Endothelial cell (in vitro differentiated cells): ENCODE measurements around the gene RNF183. TPM values are rescaled to one million over a fixed set of nuclear protein-coding genes. Genes with fewer than 3 reads are reported as not detected.

Experiments
- DNase-seq: peaks from one replicate; pipeline ENCODE4 v3.0.0; 2021; ENCODE audit warnings: low spot score
- H3K27ac Mint-ChIP-seq: one replicate; pipeline ENCODE4 v1.8.0; 2021; ENCODE audit warnings: mixed read lengths, inconsistent platforms; ENCODE audit not compliant: unreplicated experiment
- H3K27me3 Mint-ChIP-seq: one replicate; pipeline ENCODE4 v1.8.0; 2021; ENCODE audit warnings: mild to moderate bottlenecking, moderate library complexity, mixed read lengths, inconsistent platforms; ENCODE audit not compliant: unreplicated experiment
- H3K36me3 Mint-ChIP-seq: one replicate; pipeline ENCODE4 v1.8.0; 2021; ENCODE audit warnings: mild to moderate bottlenecking, low read depth, mixed read lengths, inconsistent platforms; ENCODE audit not compliant: unreplicated experiment
- H3K4me1 Mint-ChIP-seq: one replicate; pipeline ENCODE4 v1.8.0; 2021; ENCODE audit warnings: mild to moderate bottlenecking, mixed read lengths, inconsistent platforms; ENCODE audit not compliant: unreplicated experiment
- H3K4me3 Mint-ChIP-seq: one replicate; pipeline ENCODE4 v1.8.0; 2021; ENCODE audit warnings: mild to moderate bottlenecking, mixed read lengths, inconsistent platforms; ENCODE audit not compliant: unreplicated experiment
- H3K9me3 Mint-ChIP-seq: one replicate; pipeline ENCODE4 v1.8.0; 2021; ENCODE audit warnings: mixed read lengths, inconsistent platforms; ENCODE audit not compliant: unreplicated experiment
- CTCF ChIP-seq: fragments of 200-600 bp; sonication (generic); IDR thresholded peaks from one replicate; pipeline ENCODE4 v1.5.0; 2021; ENCODE audit warnings: antibody characterized with exemption; ENCODE audit not compliant: unreplicated experiment
- long read RNA-seq: library from polyadenylated mRNA; unstranded; transcript quantifications from one replicate; pipeline ENCODE4 v2.0.0, GENCODE V29; 2020; ENCODE audit not compliant: unreplicated experiment
- total RNA-seq: library from RNA; stranded (reverse); fragmentation: NEBNext Ultra II Directional; extraction: Animal tissue kit (Norgen Biotek cat#: 25700); gene quantifications from one replicate; pipeline ENCODE4 v1.2.1, GENCODE V29; 2021; ENCODE audit not compliant: unreplicated experiment

RNF183 gene
- total RNA-seq: not detected
- long read RNA-seq: 0 reads

GRCh38 chr9:113302792-113303418 lies at the start of gene RNF183:
TSS of gene RNF183 (minus strand) at chr9:113303376. CDS start at chr9:113298184, 5,192 bp downstream.
- Mint-ChIP-seq H3K27ac (no peak within 1 kb of the TSS), H3K27me3 (peaks cover 6% of the 10 kb centered on the region), H3K4me1 (peaks cover 10% of the 10 kb centered on the region), H3K4me3 (no peak within 1 kb of the TSS), H3K9me3 (no peaks in the 10 kb centered on the region), H3K36me3 (no peaks in the 10 kb centered on the region)
- TF ChIP-seq CTCF: no peak
- no peak for DNase-seq

GRCh38 chr9:113352411-113352810 lies 49.2 kb upstream of the RNF183 start:
- no peak for DNase-seq
- no peak overlapping the region for H3K27ac Mint-ChIP-seq
- no peak for TF ChIP-seq CTCF
- peaks cover 9% of the 10 kb centered on the region for H3K4me1 Mint-ChIP-seq
- peaks cover 12% of the 10 kb centered on the region for H3K27me3 Mint-ChIP-seq
- H3K9me3 Mint-ChIP-seq: no peaks in the 10 kb centered on the region
- H3K4me3 Mint-ChIP-seq: no peak overlapping the region
- H3K36me3 Mint-ChIP-seq: no peaks in the 10 kb centered on the region

- DNase-seq: no peak
- no peak for TF ChIP-seq CTCF
- no peaks in the 10 kb centered on the region for H3K9me3 Mint-ChIP-seq
- H3K27me3 Mint-ChIP-seq: peaks cover 12% of the 10 kb centered on the region
- no peaks in the 10 kb centered on the region for H3K36me3 Mint-ChIP-seq
- H3K4me1 Mint-ChIP-seq: peaks cover 9% of the 10 kb centered on the region
- H3K27ac Mint-ChIP-seq: no peak overlapping the region
- no peak overlapping the region for H3K4me3 Mint-ChIP-seq
Measured at GRCh38 chr9:113352006-113352405, 48.8 kb upstream of the RNF183 start.

GRCh38 chr9:113350937-113351336 lies 47.8 kb upstream of the RNF183 start:
- Mint-ChIP-seq H3K27me3 (peaks cover 12% of the 10 kb centered on the region), H3K36me3 (no peaks in the 10 kb centered on the region), H3K27ac (no peak overlapping the region), H3K4me3 (no peak overlapping the region), H3K9me3 (no peaks in the 10 kb centered on the region), H3K4me1 (peaks cover 9% of the 10 kb centered on the region)
- DNase-seq: no peak
- no peak for TF ChIP-seq CTCF

- peaks cover 9% of the 10 kb centered on the region for H3K4me1 Mint-ChIP-seq
- TF ChIP-seq CTCF: no peak
- peaks cover 12% of the 10 kb centered on the region for H3K27me3 Mint-ChIP-seq
- no peak for DNase-seq
- peak overlapping the region; percentile 76 for H3K4me3 Mint-ChIP-seq
- H3K36me3 Mint-ChIP-seq: no peaks in the 10 kb centered on the region
- H3K27ac Mint-ChIP-seq: no peak overlapping the region
- H3K9me3 Mint-ChIP-seq: no peaks in the 10 kb centered on the region
Measured at GRCh38 chr9:113350107-113350661, 47.0 kb upstream of the RNF183 start.
